Natural killer cell (primary cell): ENCODE results near the gene ZBED3. TPM values are rescaled to one million over a fixed set of nuclear protein-coding genes. Genes with fewer than 3 reads are reported as not detected.
"Not testable (repeated sequence)": the region's sequence is repeated elsewhere in the genome, so short reads cannot be mapped to it uniquely, and the experiment has no call there.

Source experiments
- ATAC-seq, 3 donors: fragments of 150-1000 bp in 2 of 3; fragments of 200-7000 bp in 1 of 3; cut with Tn5 transposase; 1 replicate in 1 of 3; 2 replicates in 2 of 3; pipeline ENCODE4 v1.10.0; 2021; ENCODE audit warnings: mild to moderate bottlenecking in 2 of 3, moderate library complexity in 2 of 3
- DNase-seq, 2 donors: peaks; one replicate each; pipeline versions ENCODE4 v3.0.0 to v3.0.0-alpha.2; 2013 to 2021; ENCODE audit warnings: mixed read lengths in 1 of 2
- H3K27ac ChIP-seq: one replicate; pipeline ENCODE4 v1.5.1; 2013; ENCODE audit warnings: mild to moderate bottlenecking, low read length
- H3K27me3 ChIP-seq: one replicate; pipeline ENCODE4 v1.6.1; 2013; ENCODE audit warnings: low read length; ENCODE audit not compliant: control insufficient read depth, insufficient read depth
- H3K36me3 ChIP-seq: one replicate; pipeline ENCODE4 v1.6.1; 2013; ENCODE audit warnings: low read length; ENCODE audit not compliant: control insufficient read depth, insufficient read depth
- H3K4me1 ChIP-seq: one replicate; pipeline ENCODE4 v1.6.1; 2013; ENCODE audit warnings: low read length; ENCODE audit not compliant: control insufficient read depth, insufficient read depth
- H3K4me3 ChIP-seq: one replicate; pipeline ENCODE4 v1.5.1; 2013; ENCODE audit warnings: low read length
- H3K9me3 ChIP-seq: one replicate; pipeline ENCODE4 v1.6.1; 2013; ENCODE audit warnings: low read length; ENCODE audit not compliant: control insufficient read depth, insufficient read depth
- H3K27ac Mint-ChIP-seq, 2 donors: one replicate each; pipeline ENCODE4 v1.8.0; 2022; ENCODE audit warnings: mild to moderate bottlenecking in 2 of 2, mixed read lengths in 2 of 2, moderate library complexity in 1 of 2
- H3K27me3 Mint-ChIP-seq, 2 donors: one replicate each; pipeline ENCODE4 v1.8.0; 2022; ENCODE audit warnings: low read depth in 2 of 2, mixed read lengths in 2 of 2
- H3K36me3 Mint-ChIP-seq: one replicate; pipeline ENCODE4 v1.8.0; 2022; ENCODE audit warnings: mixed read lengths
- H3K4me1 Mint-ChIP-seq, 2 donors: one replicate each; pipeline ENCODE4 v1.8.0; 2022; ENCODE audit warnings: mixed read lengths in 2 of 2
- H3K4me3 Mint-ChIP-seq: one replicate; pipeline ENCODE4 v1.8.0; 2022; ENCODE audit warnings: mild to moderate bottlenecking, moderate library complexity, mixed read lengths
- H3K9me3 Mint-ChIP-seq, 2 donors: one replicate each; pipeline ENCODE4 v1.8.0; 2022; ENCODE audit warnings: mixed read lengths in 2 of 2
- WGBS: methylation state at CpG from one replicate; pipeline ENCODE4 v1.1.7; 2013; ENCODE audit warnings: missing lambda C conversion rate; ENCODE audit not compliant: insufficient coverage; 5-methylcytosine and 5-hydroxymethylcytosine counted together
- intact Hi-C: fragments of 100-400 bp; cut with micrococcal nuclease; formaldehyde crosslinking; loops from one replicate; pipeline ENCODE4 v1.14.2; 2022
- total RNA-seq, 4 donors: library from RNA; stranded (reverse); fragments of 120-200 nt in 1 of 4; gene quantifications; one replicate each; pipeline versions ENCODE4 v1.2.3 to v1.2.4, GENCODE V29; 2013 to 2022
- TF ChIP-seq, protein P1 (sequence below): fragments of 200-600 bp; IDR thresholded peaks from one replicate; pipeline ENCODE4 v1.8.0; 2022; ENCODE audit warnings: antibody characterized with exemption

ZBED3 gene
- total RNA-seq, 3 donors from 2014 or later (not counting 1 experiment from before 2014, with no cell fraction given): 2.6 to 4.0 (median 3.2) TPM

DNA sequence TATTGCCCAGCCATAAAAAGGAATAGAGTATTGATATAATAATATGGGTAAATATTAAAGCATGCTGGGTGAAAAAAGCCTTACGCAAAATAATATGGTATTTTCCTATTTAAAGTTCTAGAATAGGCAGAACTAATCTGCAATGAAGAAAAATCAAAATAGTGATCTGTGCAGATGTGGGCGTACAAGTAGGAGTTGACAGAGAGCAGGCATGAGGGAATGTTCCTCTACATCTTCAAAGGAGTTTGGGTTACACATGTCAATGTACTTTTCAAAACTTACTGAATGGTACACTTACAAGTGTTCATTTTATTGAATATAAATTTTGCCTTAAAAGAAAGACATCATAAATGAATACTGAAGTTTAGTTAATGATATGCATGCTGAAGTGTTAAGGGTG is 33.0 kb upstream of the ZBED3 start:
- Mint-ChIP-seq H3K27ac (no peak overlapping the region), H3K9me3 (no peaks in the 10 kb centered on the region), H3K36me3 (no peaks in the 10 kb centered on the region), H3K4me3 (no peak overlapping the region), H3K27me3 (peaks cover 8 to 10% of the 10 kb centered on the region in 2 donors), H3K4me1 (no peaks in the 10 kb centered on the region)
- Histone ChIP-seq H3K9me3 (no peaks in the 10 kb centered on the region), H3K4me3 (no peak overlapping the region), H3K27ac (no peak overlapping the region), H3K4me1 (no peaks in the 10 kb centered on the region), H3K36me3 (no peaks in the 10 kb centered on the region), H3K27me3 (no peaks in the 10 kb centered on the region)
- WGBS: 100% methylated on average over 2 of the region's 2 CpGs
- DNase-seq (no peak), ATAC-seq (no peak)
- TF ChIP-seq, protein P1, sequence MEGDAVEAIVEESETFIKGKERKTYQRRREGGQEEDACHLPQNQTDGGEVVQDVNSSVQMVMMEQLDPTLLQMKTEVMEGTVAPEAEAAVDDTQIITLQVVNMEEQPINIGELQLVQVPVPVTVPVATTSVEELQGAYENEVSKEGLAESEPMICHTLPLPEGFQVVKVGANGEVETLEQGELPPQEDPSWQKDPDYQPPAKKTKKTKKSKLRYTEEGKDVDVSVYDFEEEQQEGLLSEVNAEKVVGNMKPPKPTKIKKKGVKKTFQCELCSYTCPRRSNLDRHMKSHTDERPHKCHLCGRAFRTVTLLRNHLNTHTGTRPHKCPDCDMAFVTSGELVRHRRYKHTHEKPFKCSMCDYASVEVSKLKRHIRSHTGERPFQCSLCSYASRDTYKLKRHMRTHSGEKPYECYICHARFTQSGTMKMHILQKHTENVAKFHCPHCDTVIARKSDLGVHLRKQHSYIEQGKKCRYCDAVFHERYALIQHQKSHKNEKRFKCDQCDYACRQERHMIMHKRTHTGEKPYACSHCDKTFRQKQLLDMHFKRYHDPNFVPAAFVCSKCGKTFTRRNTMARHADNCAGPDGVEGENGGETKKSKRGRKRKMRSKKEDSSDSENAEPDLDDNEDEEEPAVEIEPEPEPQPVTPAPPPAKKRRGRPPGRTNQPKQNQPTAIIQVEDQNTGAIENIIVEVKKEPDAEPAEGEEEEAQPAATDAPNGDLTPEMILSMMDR: no peak
- intact Hi-C loops: no loop called here

DNA sequence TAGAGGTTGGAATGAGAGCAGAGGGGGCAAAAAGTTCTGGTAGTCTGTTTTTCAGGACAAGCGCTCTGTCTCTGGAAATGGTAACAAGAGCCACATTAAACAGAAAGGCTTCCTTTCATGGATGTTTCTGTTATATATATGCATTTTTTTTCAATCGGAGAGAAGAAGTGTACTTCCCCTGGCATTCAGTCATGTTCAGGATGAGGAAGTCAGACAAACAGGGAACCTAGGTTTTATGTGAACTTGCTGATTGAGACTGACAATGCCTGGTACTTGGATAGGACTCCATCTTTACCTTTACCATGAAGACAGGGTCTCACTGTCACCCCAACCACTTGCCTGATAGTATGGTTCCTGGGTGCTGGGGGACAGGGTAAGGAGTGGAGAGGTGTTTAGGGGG is 30.1 kb upstream of the ZBED3 start:
- TF ChIP-seq, protein P1: no peak
- no peaks in the 10 kb centered on the region for H3K9me3 ChIP-seq
- WGBS: 60% methylated on average over 2 of the region's 2 CpGs
- H3K36me3 ChIP-seq: no peaks in the 10 kb centered on the region
- DNase-seq: no peak
- H3K36me3 Mint-ChIP-seq: no peaks in the 10 kb centered on the region
- H3K4me3 Mint-ChIP-seq: no peak overlapping the region
- no peak for ATAC-seq
- no peaks in the 10 kb centered on the region for H3K9me3 Mint-ChIP-seq
- H3K27me3 ChIP-seq: no peaks in the 10 kb centered on the region
- peaks cover 8 to 11% of the 10 kb centered on the region in 2 donors for H3K27me3 Mint-ChIP-seq
- intact Hi-C loops: no loop called here
- no peaks in the 10 kb centered on the region for H3K4me1 ChIP-seq
- no peaks in the 10 kb centered on the region for H3K4me1 Mint-ChIP-seq
- no peak overlapping the region for H3K27ac ChIP-seq
- H3K27ac Mint-ChIP-seq: no peak overlapping the region
- no peak overlapping the region for H3K4me3 ChIP-seq

DNA sequence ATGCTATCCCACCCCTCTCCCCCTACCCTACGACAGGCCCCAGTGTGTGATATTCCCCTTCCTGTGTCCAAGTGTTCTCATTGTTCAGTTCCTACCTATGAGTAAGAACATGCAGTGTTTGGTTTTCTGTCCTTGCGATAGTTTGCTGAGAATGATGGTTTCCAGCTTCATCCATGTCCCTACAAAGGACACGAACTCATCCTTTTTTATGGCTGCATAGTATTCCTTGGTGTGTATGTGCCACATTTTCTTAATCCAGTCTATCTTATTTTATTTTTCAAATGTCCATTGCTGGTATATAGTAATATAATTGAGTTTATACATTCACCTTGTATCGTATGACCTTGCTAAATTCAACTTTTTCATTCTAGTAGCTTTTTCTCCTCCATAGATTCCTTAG is 19.9 kb upstream of the ZBED3 start:
- H3K9me3 ChIP-seq, H3K27me3 ChIP-seq, H3K27me3 Mint-ChIP-seq, H3K4me1 ChIP-seq, H3K4me3 ChIP-seq, H3K4me3 Mint-ChIP-seq, H3K9me3 Mint-ChIP-seq, H3K36me3 Mint-ChIP-seq, H3K27ac Mint-ChIP-seq, H3K4me1 Mint-ChIP-seq, DNase-seq, H3K36me3 ChIP-seq, intact Hi-C loops, ATAC-seq, H3K27ac ChIP-seq: not testable (repeated sequence)
- 100% methylated on average over 1 of the region's 4 CpGs for WGBS

- DNase-seq (no peak), ATAC-seq (no peak)
- no peaks in the 10 kb centered on the region for H3K36me3 ChIP-seq
- intact Hi-C loops: no loop called here
- no peaks in the 10 kb centered on the region for H3K9me3 Mint-ChIP-seq
- H3K4me1 ChIP-seq: no peaks in the 10 kb centered on the region
- no peaks in the 10 kb centered on the region for H3K9me3 ChIP-seq
- TF ChIP-seq, protein P1: no peak
- no peaks in the 10 kb centered on the region for H3K4me1 Mint-ChIP-seq
- H3K27me3 Mint-ChIP-seq: no peaks in the 10 kb centered on the region
- H3K36me3 Mint-ChIP-seq: no peaks in the 10 kb centered on the region
- no peak overlapping the region for H3K27ac Mint-ChIP-seq
- no peak overlapping the region for H3K4me3 Mint-ChIP-seq
- H3K4me3 ChIP-seq: no peak overlapping the region
- no peak overlapping the region for H3K27ac ChIP-seq
- no peaks in the 10 kb centered on the region for H3K27me3 ChIP-seq
These were observed 17.7 kb upstream of the ZBED3 start for GRCh38 chr5:77104813-77105212.
